NCI-H2227 (cell line): ENCODE measurements around the gene GDF2.

Experiments
- DNase-seq: peaks from one replicate; lab custom pipeline; 2025; ENCODE audit not compliant: unreplicated experiment; lab: John Stamatoyannopoulos, UW

Gene GDF2

DNA sequence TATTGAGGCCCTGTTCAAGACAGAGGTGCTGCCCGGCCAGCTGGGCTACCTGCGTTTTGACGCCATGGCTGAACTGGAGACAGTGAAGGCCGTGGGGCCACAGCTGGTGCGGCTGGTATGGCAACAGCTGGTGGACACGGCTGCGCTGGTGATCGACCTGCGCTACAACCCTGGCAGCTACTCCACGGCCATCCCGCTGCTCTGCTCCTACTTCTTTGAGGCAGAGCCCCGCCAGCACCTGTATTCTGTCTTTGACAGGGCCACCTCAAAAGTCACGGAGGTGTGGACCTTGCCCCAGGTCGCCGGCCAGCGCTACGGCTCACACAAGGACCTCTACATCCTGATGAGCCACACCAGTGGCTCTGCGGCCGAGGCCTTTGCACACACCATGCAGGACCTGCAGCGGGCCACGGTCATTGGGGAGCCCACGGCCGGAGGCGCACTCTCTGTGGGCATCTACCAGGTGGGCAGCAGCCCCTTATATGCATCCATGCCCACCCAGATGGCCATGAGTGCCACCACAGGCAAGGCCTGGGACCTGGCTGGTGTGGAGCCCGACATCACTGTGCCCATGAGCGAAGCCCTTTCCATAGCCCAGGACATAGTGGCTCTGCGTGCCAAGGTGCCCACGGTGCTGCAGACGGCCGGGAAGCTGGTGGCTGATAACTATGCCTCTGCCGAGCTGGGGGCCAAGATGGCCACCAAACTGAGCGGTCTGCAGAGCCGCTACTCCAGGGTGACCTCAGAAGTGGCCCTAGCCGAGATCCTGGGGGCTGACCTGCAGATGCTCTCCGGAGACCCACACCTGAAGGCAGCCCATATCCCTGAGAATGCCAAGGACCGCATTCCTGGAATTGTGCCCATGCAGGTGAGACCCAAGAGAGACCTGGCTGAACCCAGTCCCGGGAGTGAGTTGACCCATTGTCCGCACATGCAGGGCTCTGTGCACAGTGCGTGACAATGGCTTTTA lies 28.7 kb downstream of the GDF2 start:
- no peak for DNase-seq

- DNase-seq: no peak
Measured at GRCh38 chr10:47351899-47352815, 29.9 kb downstream of the GDF2 start.

GRCh38 chr10:47353351-47353750 lies 31.1 kb downstream of the GDF2 start:
- no peak for DNase-seq

- DNase-seq: no peak
Measured at GRCh38 chr10:47354165-47354564, 31.9 kb downstream of the GDF2 start.

DNA sequence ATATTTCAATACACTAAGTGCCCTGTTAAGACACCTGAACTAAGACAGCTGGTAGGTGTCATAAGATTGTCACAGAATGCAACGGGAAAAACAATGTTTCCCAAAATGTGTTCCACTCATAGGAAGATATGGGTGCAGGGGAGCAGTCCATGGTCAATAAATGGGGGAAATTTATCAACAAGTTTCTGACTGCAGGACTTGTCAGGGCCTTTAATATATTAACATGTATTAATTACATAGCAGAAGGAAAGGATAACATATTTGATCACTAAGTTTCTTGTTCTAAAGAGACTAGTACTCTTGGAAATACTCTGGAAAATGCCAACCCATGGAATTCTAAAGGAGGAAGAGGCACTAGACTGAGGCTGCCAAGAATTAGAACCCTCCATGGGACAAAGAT lies 32.6 kb downstream of the GDF2 start:
- no peak for DNase-seq

DNA sequence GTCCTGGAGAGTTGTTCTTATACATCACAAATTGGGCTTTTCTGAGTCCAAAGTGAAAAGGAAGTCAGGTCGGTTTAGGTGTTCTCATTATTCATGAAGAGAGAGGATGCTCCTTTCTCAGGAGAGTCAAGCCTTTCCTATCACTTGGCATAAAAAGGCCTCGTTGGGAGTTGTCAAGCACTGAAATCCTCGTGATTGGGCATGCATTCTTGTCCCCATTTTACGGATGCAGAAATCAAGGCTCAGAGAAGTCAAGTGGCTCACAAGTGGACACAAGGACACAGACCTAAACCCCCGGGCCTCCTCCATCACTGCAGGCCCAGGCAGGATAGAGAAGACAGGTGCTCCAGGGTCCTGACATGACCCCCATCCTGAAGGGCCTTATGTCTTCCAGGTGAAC lies 34.5 kb downstream of the GDF2 start:
- DNase-seq: no peak

DNA sequence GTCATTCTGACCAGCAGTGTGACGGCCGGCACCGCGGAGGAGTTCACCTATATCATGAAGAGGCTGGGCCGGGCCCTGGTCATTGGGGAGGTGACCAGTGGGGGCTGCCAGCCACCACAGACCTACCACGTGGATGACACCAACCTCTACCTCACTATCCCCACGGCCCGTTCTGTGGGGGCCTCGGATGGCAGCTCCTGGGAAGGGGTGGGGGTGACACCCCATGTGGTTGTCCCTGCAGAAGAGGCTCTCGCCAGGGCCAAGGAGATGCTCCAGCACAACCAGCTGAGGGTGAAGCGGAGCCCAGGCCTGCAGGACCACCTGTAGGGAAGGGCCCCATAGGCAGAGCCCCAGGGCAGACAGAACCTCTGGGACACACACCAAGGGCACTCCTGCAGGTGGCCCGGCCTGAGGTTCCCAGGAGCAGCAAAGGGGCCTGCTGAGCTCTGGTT lies 34.9 kb downstream of the GDF2 start:
- DNase-seq: no peak

DNA sequence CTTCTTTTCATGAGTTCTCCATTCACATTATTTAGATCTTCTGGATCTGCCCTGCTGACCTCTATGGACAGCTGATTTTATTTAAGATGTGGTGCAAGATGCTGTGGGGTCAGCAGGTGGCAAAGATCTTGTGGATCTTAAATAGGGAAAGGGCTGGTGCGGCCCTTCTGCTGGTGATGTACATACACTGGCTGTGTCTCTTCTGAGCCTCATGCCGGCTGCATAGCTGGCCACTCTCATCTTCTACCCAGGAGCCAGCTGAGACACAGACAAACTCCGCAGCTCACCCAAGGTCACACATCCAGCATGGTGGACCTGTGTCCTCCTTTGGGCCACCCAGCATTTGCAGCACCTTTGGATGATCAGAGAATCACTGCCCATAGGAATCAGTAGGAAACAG lies 35.7 kb downstream of the GDF2 start:
- no peak for DNase-seq

DNA sequence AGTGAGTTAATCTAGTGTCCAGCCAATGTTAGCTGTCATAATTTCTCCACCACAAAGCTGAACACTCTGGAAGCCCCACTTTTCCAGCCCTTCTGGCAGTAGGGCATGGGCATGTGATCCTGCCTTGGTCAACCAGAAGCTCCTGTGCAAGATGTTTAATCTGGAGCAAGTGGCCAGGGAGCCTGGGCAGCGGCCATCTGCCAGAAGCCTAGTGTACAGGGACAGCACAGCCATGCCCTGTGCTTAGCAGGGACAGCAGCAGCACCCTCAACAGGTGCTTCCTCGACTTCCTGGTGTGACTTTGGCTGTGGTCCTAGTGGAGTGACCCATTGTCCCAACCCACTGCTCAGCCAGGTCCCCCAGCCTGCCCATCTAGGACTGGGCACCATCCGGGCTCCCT lies 36.2 kb downstream of the GDF2 start:
- DNase-seq: no peak

DNA sequence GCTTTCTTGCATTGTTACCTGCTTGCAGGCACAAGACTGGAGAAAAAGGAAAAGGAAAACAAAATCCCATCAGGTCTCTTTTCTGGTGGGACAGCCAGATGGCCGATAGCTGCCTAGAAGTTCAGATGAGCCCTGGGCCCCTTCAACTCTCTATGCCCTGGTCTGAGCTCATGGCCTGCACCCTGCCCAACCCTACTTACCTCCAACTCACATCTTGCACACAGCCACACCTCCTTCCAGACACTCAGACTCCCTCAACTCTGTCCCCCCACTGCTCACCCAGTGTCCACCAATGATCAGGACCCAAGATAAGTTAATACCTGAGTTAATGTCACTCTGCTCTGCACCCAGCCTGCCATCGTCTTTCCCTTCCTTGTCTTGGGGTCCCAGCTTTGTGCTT lies 36.8 kb downstream of the GDF2 start:
- DNase-seq: no peak

DNA sequence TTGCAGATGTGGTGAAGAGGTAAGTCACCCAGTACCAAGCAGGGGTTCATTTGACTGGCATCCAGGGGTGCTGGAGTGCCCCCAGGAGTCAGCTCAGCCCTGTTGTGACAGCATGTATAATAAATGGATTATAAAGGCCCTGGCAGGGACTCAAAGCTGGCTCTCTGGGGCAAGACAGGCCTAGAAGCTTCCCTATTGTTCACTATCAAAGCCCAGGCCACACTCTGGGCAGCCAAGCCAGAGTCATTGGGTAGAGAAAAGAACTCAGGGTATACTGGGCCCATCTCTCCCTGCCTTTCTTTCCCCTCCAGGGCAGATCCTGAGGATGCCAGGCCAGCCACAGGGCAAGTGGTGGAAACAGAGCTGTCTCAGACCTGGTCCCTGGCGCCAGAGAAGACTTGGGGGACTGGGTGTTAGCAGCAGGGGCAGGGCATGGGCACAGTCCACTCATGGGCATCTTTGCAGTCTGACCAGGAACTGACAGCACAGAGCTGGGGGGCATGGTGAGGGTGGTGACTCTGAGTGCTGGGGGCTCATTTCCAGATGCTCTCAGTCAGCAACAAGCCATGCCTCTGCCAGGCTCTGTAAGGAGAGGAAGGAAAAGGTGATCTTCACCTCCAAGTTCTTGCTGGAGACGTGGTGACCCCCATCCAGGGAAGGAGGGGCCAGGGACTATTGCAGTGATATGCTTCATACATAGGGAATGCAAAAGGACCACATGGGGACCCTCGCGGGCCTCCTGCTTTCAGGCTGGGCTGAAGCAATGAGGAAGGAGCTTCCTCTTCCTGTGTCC lies 37.6 kb downstream of the GDF2 start:
- DNase-seq: no peak

- no peak for DNase-seq
Measured at GRCh38 chr10:47360419-47361040, 38.3 kb downstream of the GDF2 start.

DNA sequence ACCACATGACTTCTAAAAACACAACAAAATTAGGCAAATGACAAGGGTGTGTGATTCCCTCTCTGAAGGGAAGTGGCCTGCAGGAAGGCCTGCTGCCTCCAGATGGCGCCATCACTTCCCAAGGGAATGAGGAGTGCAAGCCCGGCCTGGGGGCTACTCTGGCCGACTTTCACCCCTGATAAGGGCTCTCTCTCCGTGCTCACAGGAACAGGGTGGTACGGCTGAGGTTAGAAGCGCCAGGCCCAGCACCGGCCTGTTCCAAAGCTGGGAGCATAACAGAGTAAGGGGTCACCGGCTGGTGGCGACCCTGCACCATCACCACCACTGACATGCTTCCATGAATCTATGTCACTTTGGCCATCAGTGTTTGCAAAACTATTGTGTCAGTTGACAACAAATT lies 39.0 kb downstream of the GDF2 start:
- peak; percentile 11 for DNase-seq

GRCh38 chr10:47362199-47362598 lies 39.9 kb downstream of the GDF2 start:
- DNase-seq: no peak

DNA sequence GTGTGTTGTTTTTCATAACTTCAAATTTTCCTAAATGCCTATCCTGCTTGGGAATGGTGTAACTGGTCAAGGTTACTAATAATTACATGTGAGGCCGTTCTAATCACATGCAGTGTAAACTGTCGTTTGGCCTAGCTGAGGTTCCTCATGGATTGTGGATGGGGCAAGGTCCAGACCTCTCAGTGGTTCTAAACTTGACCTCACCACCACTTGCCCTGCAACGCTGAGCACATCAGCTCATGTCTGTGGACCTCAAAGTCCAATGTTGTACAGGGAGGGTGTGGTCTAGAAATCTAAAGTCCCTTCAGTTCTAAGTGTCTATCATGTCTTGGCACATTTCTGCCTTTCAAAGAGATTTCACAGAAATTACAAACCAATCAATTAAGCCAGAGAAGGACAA lies 41.5 kb downstream of the GDF2 start:
- DNase-seq: no peak

DNA sequence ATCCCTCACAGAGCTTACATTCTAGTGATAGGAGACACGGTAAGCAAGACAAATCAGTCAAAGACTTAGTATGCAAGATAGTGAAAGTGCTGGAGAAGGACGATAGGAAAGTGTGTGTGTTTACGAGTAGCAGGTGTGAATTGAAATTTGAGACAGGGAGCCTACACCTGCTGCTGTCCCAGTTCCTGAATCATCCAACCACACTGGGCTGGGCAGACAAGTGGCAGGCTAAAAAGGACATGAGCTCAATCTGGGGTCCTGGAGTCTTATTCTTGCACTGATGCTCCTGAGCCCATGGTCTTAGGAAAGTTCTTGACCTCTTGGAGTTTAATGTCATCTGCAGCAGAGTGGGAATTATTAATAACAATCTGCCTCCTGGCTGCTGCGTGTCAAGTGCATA lies 42.1 kb downstream of the GDF2 start:
- no peak for DNase-seq

DNA sequence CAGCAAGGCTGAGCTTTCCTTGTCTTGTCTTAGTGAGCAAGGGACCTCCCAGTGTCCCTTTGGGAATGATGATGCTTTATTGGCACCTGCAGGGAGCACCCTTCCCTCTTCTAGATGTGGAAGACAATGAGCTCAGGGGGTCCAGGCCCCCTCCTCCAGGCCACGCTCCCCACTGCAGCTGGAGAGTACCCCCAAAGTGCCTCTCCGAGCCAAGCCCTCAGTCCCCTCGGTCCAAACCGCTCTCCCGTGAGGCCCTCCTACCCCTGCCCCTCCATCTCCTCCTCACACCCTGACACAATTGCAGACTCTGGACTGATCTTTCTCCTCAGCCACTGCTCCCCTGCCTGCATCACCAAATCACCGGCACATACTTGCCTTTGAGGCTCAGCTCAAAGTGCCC lies 42.7 kb downstream of the GDF2 start:
- no peak for DNase-seq

GRCh38 chr10:47365431-47366180 lies 43.4 kb downstream of the GDF2 start:
- no peak for DNase-seq

- DNase-seq: no peak
Measured at GRCh38 chr10:47366181-47366631, 44.0 kb downstream of the GDF2 start.
